Endothelial cell of umbilical vein (primary cell): ENCODE measurements around the gene FGFR3.

Experiments
- POLR2A ChIP-seq: IDR thresholded peaks from 2 replicates; pipeline ENCODE4 v1.6.1; 2012; ENCODE audit warnings: low read depth, mild to moderate bottlenecking, control low read depth, low read length
- POLR2AphosphoS5 ChIP-seq: IDR thresholded peaks from 2 replicates; pipeline ENCODE4 v1.6.1; 2012; ENCODE audit warnings: low read depth, mild to moderate bottlenecking, control low read depth, low read length, moderate library complexity; ENCODE audit not compliant: insufficient read depth

DNA sequence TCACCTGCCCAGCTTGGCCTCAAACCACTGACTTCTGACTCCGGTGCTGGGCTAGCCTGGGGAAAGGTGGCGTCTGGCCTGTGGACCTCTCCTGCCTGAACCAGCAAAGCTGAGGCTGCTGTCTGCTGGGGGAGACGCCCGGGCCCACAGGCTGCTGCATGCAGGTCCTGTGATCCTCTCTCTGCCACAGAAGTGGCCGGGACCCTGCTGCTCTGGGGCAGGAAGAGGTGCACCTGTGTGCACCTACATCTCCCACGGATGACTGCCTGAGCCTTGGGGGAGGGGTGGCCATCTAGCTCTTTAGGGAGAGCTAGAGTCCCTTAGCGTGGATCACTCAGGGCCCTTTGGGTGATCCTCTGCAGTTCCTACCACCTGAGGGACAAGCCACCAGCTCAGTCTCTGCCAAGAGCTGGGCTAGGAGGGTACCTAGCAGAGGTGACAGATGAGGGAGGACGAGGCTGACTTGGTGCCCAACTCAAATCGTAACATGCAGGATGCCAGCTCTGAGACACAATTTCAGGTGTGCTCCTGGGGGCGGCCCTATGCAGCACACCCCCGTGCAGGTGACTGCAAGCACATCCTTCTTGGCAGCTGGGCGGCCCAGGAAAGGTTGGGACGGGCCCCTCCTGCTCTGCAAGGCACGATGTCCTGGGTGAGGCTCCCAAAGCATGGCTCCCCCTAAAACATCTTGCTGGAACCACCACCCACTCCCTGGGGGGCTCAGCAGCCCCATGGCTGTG, 40.4 kb downstream of the FGFR3 start:
- no peak for TF ChIP-seq POLR2A
- TF ChIP-seq POLR2AphosphoS5, result no peak
